ENCODE results near the gene DPH3. TPM values are rescaled to one million over a fixed set of nuclear protein-coding genes. Genes with fewer than 3 reads are reported as not detected.

Gene DPH3
- total RNA-seq, 2 donors from 2014 or later = 4.9 TPM

- ATAC-seq (no peak), DNase-seq (no peak)
- no peaks in the 10 kb centered on the region for H3K27me3 ChIP-seq
- H3K4me1 ChIP-seq = no peaks in the 10 kb centered on the region
- no peak overlapping the region for H3K4me3 ChIP-seq
- TF ChIP-seq CTCF (IDR thresholded peaks at IDR 0.05) = no peak
- no peak for TF ChIP-seq POLR2A (IDR thresholded peaks at IDR 0.05)
- no peak overlapping the region for H3K27ac ChIP-seq
- intact Hi-C loops (cut with DNase I) = no loop called here
- H3K9me3 ChIP-seq = no peaks in the 10 kb centered on the region
- peaks cover 0 to 1% of the 10 kb centered on the region in 2 donors for H3K36me3 ChIP-seq (replicated peaks in 1 of 2; ENCODE audit: insufficient read depth in 1 of 2, low read depth in 2 of 2)
- WGBS, 2 donors = 92 to 93% methylated on average over 1 of the region's 1 CpG
Observed at GRCh38 chr3:16308727-16309126, 44.0 kb upstream of the DPH3 start.

GRCh38 chr3:16307832-16308531 lies 43.2 kb upstream of the DPH3 start:
- 81 to 83% methylated on average over 5 of the region's 5 CpGs for WGBS, 2 donors
- no peak overlapping the region for H3K4me3 ChIP-seq
- no peaks in the 10 kb centered on the region for H3K4me1 ChIP-seq
- no peaks in the 10 kb centered on the region for H3K9me3 ChIP-seq
- ATAC-seq (no peak), DNase-seq (no peak)
- intact Hi-C loops (cut with DNase I) = no loop called here
- H3K36me3 ChIP-seq (replicated peaks in 1 of 2; ENCODE audit: insufficient read depth in 1 of 2, low read depth in 2 of 2) = no peaks in the 10 kb centered on the region
- H3K27me3 ChIP-seq = no peaks in the 10 kb centered on the region
- TF ChIP-seq CTCF (IDR thresholded peaks at IDR 0.05) (no peak), POLR2A (IDR thresholded peaks at IDR 0.05) (no peak)
- no peak overlapping the region for H3K27ac ChIP-seq

GRCh38 chr3:16305111-16305541 lies 40.4 kb upstream of the DPH3 start:
- TF ChIP-seq CTCF (IDR thresholded peaks at IDR 0.05) = no peak
- TF ChIP-seq POLR2A (IDR thresholded peaks at IDR 0.05) = no peak
- H3K4me3 ChIP-seq = no peak overlapping the region
- no peak overlapping the region for H3K27ac ChIP-seq
- 89 to 95% methylated on average over 7 of the region's 7 CpGs for WGBS, 2 donors
- no peaks in the 10 kb centered on the region for H3K9me3 ChIP-seq
- intact Hi-C loops (cut with DNase I) = no loop called here
- H3K27me3 ChIP-seq = no peaks in the 10 kb centered on the region
- H3K4me1 ChIP-seq = no peaks in the 10 kb centered on the region
- ATAC-seq = no peak
- peaks cover 0 to 2% of the 10 kb centered on the region in 2 donors for H3K36me3 ChIP-seq (replicated peaks in 1 of 2; ENCODE audit: insufficient read depth in 1 of 2, low read depth in 2 of 2)
- no peak for DNase-seq

- Histone ChIP-seq H3K27ac (no peak overlapping the region), H3K4me3 (no peak overlapping the region), H3K27me3 (no peaks in the 10 kb centered on the region), H3K36me3 (replicated peaks in 1 of 2; ENCODE audit: insufficient read depth in 1 of 2, low read depth in 2 of 2) (peaks cover 0 to 2% of the 10 kb centered on the region in 2 donors), H3K4me1 (no peaks in the 10 kb centered on the region), H3K9me3 (no peaks in the 10 kb centered on the region)
- WGBS, 2 donors = 83 to 89% methylated on average over 2 of the region's 2 CpGs
- intact Hi-C loops (cut with DNase I) = no loop called here
- DNase-seq (no peak), ATAC-seq (no peak)
- TF ChIP-seq CTCF (IDR thresholded peaks at IDR 0.05) (no peak), POLR2A (IDR thresholded peaks at IDR 0.05) (no peak)
Observed at GRCh38 chr3:16304061-16305010, 39.6 kb upstream of the DPH3 start.
